SK-N-SH treated with all-trans-retinoic acid at 6 μM for 48 hours (cell line): ENCODE results near the gene CRLF3.
"Not testable (repeated sequence)": the region's sequence is repeated elsewhere in the genome, so short reads cannot be mapped to it uniquely, and the experiment has no call there.

Source experiments
- ATAC-seq: fragments of 200-7000 bp; cut with Tn5 transposase; 3 replicates; pipeline ENCODE4 v1.9.1; 2020; ENCODE audit warnings: mild to moderate bottlenecking, moderate library complexity
- ARNTL ChIP-seq: fragments of 450-650 bp; formaldehyde crosslinking; IDR thresholded peaks from 2 replicates; pipeline ENCODE4 v1.5.0; 2020; ENCODE audit warnings: low read depth, mild to moderate bottlenecking, moderate library complexity, borderline replicate concordance
- BACH2 ChIP-seq: fragments of 250-450 bp; sonication (Bioruptor Pico); IDR thresholded peaks from 2 replicates; pipeline ENCODE4 v1.9.0; 2021; ENCODE audit warnings: mild to moderate bottlenecking, borderline replicate concordance
- CREB5 ChIP-seq: fragments of 250-450 bp; sonication (Bioruptor Pico); IDR thresholded peaks from 2 replicates; pipeline ENCODE4 v1.5.1; 2020; ENCODE audit warnings: low read depth, mild to moderate bottlenecking, moderate library complexity
- CSDC2 ChIP-seq: fragments of 250-450 bp; sonication (Bioruptor Pico); IDR thresholded peaks from 2 replicates; pipeline ENCODE4 v1.5.0; 2020; ENCODE audit warnings: mild to moderate bottlenecking, moderate library complexity
- CSRNP3 ChIP-seq: fragments of 250-450 bp; sonication (Bioruptor Pico); IDR thresholded peaks from 2 replicates; pipeline ENCODE4 v1.5.1; 2021; ENCODE audit warnings: mild to moderate bottlenecking, moderate library complexity
- ESRRG ChIP-seq: fragments of 250-450 bp; sonication (Bioruptor Pico); IDR thresholded peaks from 2 replicates; pipeline ENCODE4 v1.6.1; 2021; ENCODE audit warnings: mild to moderate bottlenecking
- GLIS3 ChIP-seq: fragments of 250-450 bp; sonication (Bioruptor Pico); IDR thresholded peaks from 2 replicates; pipeline ENCODE4 v1.5.0; 2020; ENCODE audit warnings: mild to moderate bottlenecking, moderate library complexity
- ISL1 ChIP-seq: fragments of 250-450 bp; sonication (Bioruptor Pico); IDR thresholded peaks from 2 replicates; pipeline ENCODE4 v2.1.2; 2022; ENCODE audit warnings: mild to moderate bottlenecking, moderate library complexity
- OSR1 ChIP-seq: fragments of 250-450 bp; sonication (Bioruptor Pico); IDR thresholded peaks from 2 replicates; pipeline ENCODE4 v1.8.0; 2022; ENCODE audit warnings: moderate library complexity, mild to moderate bottlenecking, inconsistent platforms
- PATZ1 ChIP-seq: fragments of 250-450 bp; sonication (Bioruptor Pico); IDR thresholded peaks from 2 replicates; pipeline ENCODE4 v1.8.0; 2020; ENCODE audit warnings: mild to moderate bottlenecking, moderate library complexity, borderline replicate concordance
- PPARA ChIP-seq: fragments of 250-450 bp; sonication (Bioruptor Pico); IDR thresholded peaks from 2 replicates; pipeline ENCODE4 v1.5.0; 2020; ENCODE audit warnings: mild to moderate bottlenecking, borderline replicate concordance
- RARB ChIP-seq: fragments of 250-450 bp; sonication (Bioruptor Pico); IDR thresholded peaks from 2 replicates; pipeline ENCODE4 v1.8.0; 2021; ENCODE audit warnings: mild to moderate bottlenecking, moderate library complexity
- SNAI2 ChIP-seq: fragments of 250-450 bp; sonication (Bioruptor Pico); IDR thresholded peaks from 2 replicates; pipeline ENCODE4 v1.5.0; 2020; ENCODE audit warnings: mild to moderate bottlenecking, moderate library complexity
- TCF4 ChIP-seq: fragments of 250-450 bp; sonication (Bioruptor Pico); IDR thresholded peaks from 2 replicates; pipeline ENCODE4 v1.8.0; 2021; ENCODE audit warnings: mild to moderate bottlenecking, moderate library complexity, borderline replicate concordance
- TOX ChIP-seq: fragments of 250-450 bp; sonication (Bioruptor Pico); IDR thresholded peaks from 2 replicates; pipeline ENCODE4 v1.8.0; 2021; ENCODE audit warnings: mild to moderate bottlenecking, moderate library complexity, borderline replicate concordance
- TSHZ2 ChIP-seq: fragments of 250-450 bp; sonication (Bioruptor Pico); IDR thresholded peaks from 2 replicates; pipeline ENCODE4 v1.5.0; 2020; ENCODE audit warnings: mild to moderate bottlenecking, moderate library complexity
- ZC3H10 ChIP-seq: fragments of 250-450 bp; sonication (Bioruptor Pico); IDR thresholded peaks from 2 replicates; pipeline ENCODE4 v1.5.1; 2021; ENCODE audit warnings: mild to moderate bottlenecking, moderate library complexity
- ZFP3 ChIP-seq: fragments of 250-450 bp; sonication (Bioruptor Pico); IDR thresholded peaks from 2 replicates; pipeline ENCODE4 v1.5.0; 2020; ENCODE audit warnings: mild to moderate bottlenecking, moderate library complexity
- ZFP30 ChIP-seq: fragments of 450-650 bp; formaldehyde crosslinking; IDR thresholded peaks from 2 replicates; pipeline ENCODE4 v1.5.0; 2022; ENCODE audit warnings: mild to moderate bottlenecking, moderate library complexity
- ZNF565 ChIP-seq: fragments of 450-650 bp; formaldehyde crosslinking; conservative IDR thresholded peaks from 2 replicates; pipeline ENCODE4 v1.5.0; 2020; ENCODE audit warnings: low read depth, mild to moderate bottlenecking, moderate library complexity
- ZNF70 ChIP-seq: fragments of 450-650 bp; formaldehyde crosslinking; IDR thresholded peaks from 2 replicates; pipeline ENCODE4 v1.5.0; 2020; ENCODE audit warnings: mild to moderate bottlenecking, moderate library complexity
- ZNF8 ChIP-seq: fragments of 450-650 bp; formaldehyde crosslinking; IDR thresholded peaks from 2 replicates; pipeline ENCODE4 v1.5.0; 2020; ENCODE audit warnings: mild to moderate bottlenecking, moderate library complexity

The CRLF3 gene

GRCh38 chr17:30827082-30827481, 2.6 kb upstream of the CRLF3 start:
- TF ChIP-seq CSDC2 (CRISPR knock-in tag) (no peak), TOX (CRISPR knock-in tag) (no peak), ZFP3 (CRISPR knock-in tag) (no peak), ZC3H10 (CRISPR knock-in tag) (no peak), ZNF8 (CRISPR knock-in tag) (no peak), ZNF565 (CRISPR knock-in tag) (no peak), CREB5 (CRISPR knock-in tag) (no peak)

GRCh38 chr17:30824002-30824355, 513 bp downstream of the CRLF3 start:
- peak; percentile 52; the same call in 2 of the 3 replicates for ATAC-seq
- no peak for TF ChIP-seq ARNTL (CRISPR knock-in tag)
- no peak for TF ChIP-seq CSRNP3 (CRISPR knock-in tag)
- no peak for TF ChIP-seq TCF4
- TF ChIP-seq TOX (CRISPR knock-in tag): no peak
- TF ChIP-seq ESRRG (CRISPR knock-in tag): no peak
- no peak for TF ChIP-seq GLIS3 (CRISPR knock-in tag)
- TF ChIP-seq PATZ1 (CRISPR knock-in tag): no peak
- TF ChIP-seq SNAI2 (CRISPR knock-in tag): no peak
- TF ChIP-seq TSHZ2 (CRISPR knock-in tag): no peak
- no peak for TF ChIP-seq ISL1 (CRISPR knock-in tag)
- TF ChIP-seq OSR1 (CRISPR knock-in tag): no peak
- TF ChIP-seq PPARA (CRISPR knock-in tag): no peak
- no peak for TF ChIP-seq CREB5 (CRISPR knock-in tag)
- no peak for TF ChIP-seq RARB
- no peak for TF ChIP-seq ZNF70 (CRISPR knock-in tag)
- TF ChIP-seq ZNF565 (CRISPR knock-in tag): no peak
- TF ChIP-seq ZFP30 (CRISPR knock-in tag): no peak
- no peak for TF ChIP-seq BACH2

More at GRCh38 chr17:30827082-30827481, 2.6 kb upstream of the CRLF3 start:
- no peak for ATAC-seq

GRCh38 chr17:30823421-30823820, 1.1 kb downstream of the CRLF3 start:
- TF ChIP-seq ZFP30 (CRISPR knock-in tag): no peak
- no peak for TF ChIP-seq ARNTL (CRISPR knock-in tag)
- no peak for TF ChIP-seq GLIS3 (CRISPR knock-in tag)
- TF ChIP-seq ZNF565 (CRISPR knock-in tag): no peak
- TF ChIP-seq CSRNP3 (CRISPR knock-in tag): no peak
- TF ChIP-seq CREB5 (CRISPR knock-in tag): no peak
- no peak for TF ChIP-seq PPARA (CRISPR knock-in tag)
- TF ChIP-seq ZNF70 (CRISPR knock-in tag): no peak
- TF ChIP-seq TOX (CRISPR knock-in tag): no peak
- ATAC-seq: no peak

GRCh38 chr17:30822919-30823318, 1.6 kb downstream of the CRLF3 start:
- not testable (repeated sequence) for ATAC-seq
